Measurements from ENCODE around the gene ITGAL.

Gene ITGAL

GRCh38 chr16:30458561-30459394, 13.8 kb upstream of the ITGAL start:
- TF ChIP-seq EP300 (IDR thresholded peaks at IDR 0.05; ENCODE audit: borderline replicate concordance) (no peak), CREB1 (IDR thresholded peaks at IDR 0.05; ENCODE audit: low read depth) (no peak), USF1 (IDR thresholded peaks at IDR 0.05) (no peak), EGR1 (IDR thresholded peaks at IDR 0.05) (no peak), FOXM1 (IDR thresholded peaks at IDR 0.05; ENCODE audit: borderline replicate concordance, low read depth) (no peak), TCF12 (IDR thresholded peaks at IDR 0.05; ENCODE audit: low read depth) (no peak), NFIC (IDR thresholded peaks at IDR 0.05) (no peak), TAF1 (IDR thresholded peaks at IDR 0.05; ENCODE audit: low read depth) (no peak), YY1 (IDR thresholded peaks at IDR 0.05; ENCODE audit: low read depth) (no peak), ZBTB7A (IDR thresholded peaks at IDR 0.05; ENCODE audit: low read depth) (no peak), RAD21 (IDR thresholded peaks at IDR 0.05; ENCODE audit: low read depth) (no peak), TEAD4 (IDR thresholded peaks at IDR 0.05) (no peak), MAX (IDR thresholded peaks at IDR 0.05) (no peak)
- TF ChIP-seq, protein P1, sequence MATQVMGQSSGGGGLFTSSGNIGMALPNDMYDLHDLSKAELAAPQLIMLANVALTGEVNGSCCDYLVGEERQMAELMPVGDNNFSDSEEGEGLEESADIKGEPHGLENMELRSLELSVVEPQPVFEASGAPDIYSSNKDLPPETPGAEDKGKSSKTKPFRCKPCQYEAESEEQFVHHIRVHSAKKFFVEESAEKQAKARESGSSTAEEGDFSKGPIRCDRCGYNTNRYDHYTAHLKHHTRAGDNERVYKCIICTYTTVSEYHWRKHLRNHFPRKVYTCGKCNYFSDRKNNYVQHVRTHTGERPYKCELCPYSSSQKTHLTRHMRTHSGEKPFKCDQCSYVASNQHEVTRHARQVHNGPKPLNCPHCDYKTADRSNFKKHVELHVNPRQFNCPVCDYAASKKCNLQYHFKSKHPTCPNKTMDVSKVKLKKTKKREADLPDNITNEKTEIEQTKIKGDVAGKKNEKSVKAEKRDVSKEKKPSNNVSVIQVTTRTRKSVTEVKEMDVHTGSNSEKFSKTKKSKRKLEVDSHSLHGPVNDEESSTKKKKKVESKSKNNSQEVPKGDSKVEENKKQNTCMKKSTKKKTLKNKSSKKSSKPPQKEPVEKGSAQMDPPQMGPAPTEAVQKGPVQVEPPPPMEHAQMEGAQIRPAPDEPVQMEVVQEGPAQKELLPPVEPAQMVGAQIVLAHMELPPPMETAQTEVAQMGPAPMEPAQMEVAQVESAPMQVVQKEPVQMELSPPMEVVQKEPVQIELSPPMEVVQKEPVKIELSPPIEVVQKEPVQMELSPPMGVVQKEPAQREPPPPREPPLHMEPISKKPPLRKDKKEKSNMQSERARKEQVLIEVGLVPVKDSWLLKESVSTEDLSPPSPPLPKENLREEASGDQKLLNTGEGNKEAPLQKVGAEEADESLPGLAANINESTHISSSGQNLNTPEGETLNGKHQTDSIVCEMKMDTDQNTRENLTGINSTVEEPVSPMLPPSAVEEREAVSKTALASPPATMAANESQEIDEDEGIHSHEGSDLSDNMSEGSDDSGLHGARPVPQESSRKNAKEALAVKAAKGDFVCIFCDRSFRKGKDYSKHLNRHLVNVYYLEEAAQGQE (IDR thresholded peaks at IDR 0.05; ENCODE audit: low read depth): no peak

GRCh38 chr16:30459456-30459855, 13.1 kb upstream of the ITGAL start:
- TF ChIP-seq ZBTB7A (IDR thresholded peaks at IDR 0.05; ENCODE audit: low read depth): no peak
- TF ChIP-seq TEAD4 (IDR thresholded peaks at IDR 0.05): no peak
- no peak for TF ChIP-seq CREB1 (IDR thresholded peaks at IDR 0.05; ENCODE audit: low read depth)
- TF ChIP-seq MAX (IDR thresholded peaks at IDR 0.05): no peak
- no peak for TF ChIP-seq RAD21 (IDR thresholded peaks at IDR 0.05; ENCODE audit: low read depth)

GRCh38 chr16:30464078-30464477, 8.5 kb upstream of the ITGAL start:
- TF ChIP-seq YY1 (IDR thresholded peaks at IDR 0.05; ENCODE audit: low read depth) (no peak), TCF12 (IDR thresholded peaks at IDR 0.05; ENCODE audit: low read depth) (no peak), ZBTB7A (IDR thresholded peaks at IDR 0.05; ENCODE audit: low read depth) (no peak), USF1 (IDR thresholded peaks at IDR 0.05) (no peak), TEAD4 (IDR thresholded peaks at IDR 0.05) (no peak), CEBPB (IDR thresholded peaks at IDR 0.05) (no peak), TAF1 (IDR thresholded peaks at IDR 0.05; ENCODE audit: low read depth) (no peak), EGR1 (IDR thresholded peaks at IDR 0.05) (no peak), FOXM1 (IDR thresholded peaks at IDR 0.05; ENCODE audit: borderline replicate concordance, low read depth) (no peak), EP300 (IDR thresholded peaks at IDR 0.05; ENCODE audit: borderline replicate concordance) (no peak), NFIC (IDR thresholded peaks at IDR 0.05) (no peak), CREB1 (IDR thresholded peaks at IDR 0.05; ENCODE audit: low read depth) (no peak), MAX (IDR thresholded peaks at IDR 0.05) (no peak), RAD21 (IDR thresholded peaks at IDR 0.05; ENCODE audit: low read depth) (no peak)
- TF ChIP-seq, protein P1 (IDR thresholded peaks at IDR 0.05; ENCODE audit: low read depth): no peak

DNA sequence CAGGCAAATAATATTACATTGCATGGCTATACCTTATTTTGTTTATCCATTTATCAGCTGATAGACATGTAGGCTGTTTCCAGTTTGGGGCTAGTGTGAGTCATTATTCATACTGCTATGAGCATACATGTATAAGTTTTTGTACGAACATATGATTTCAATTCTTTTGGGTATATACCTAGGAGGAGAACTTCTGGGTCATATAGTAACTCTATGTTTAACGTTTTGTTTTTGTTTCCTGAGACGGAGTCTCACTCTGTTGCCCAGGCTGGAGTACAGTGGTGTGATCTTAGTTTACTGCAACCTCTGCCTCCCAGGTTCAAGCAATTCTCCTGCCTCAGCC, 2.4 kb upstream of the ITGAL start:
- no peak for TF ChIP-seq CEBPB (IDR thresholded peaks at IDR 0.05)
- TF ChIP-seq USF1 (IDR thresholded peaks at IDR 0.05): no peak
- TF ChIP-seq FOXM1 (IDR thresholded peaks at IDR 0.05; ENCODE audit: borderline replicate concordance, low read depth): no peak
- no peak for TF ChIP-seq MAX (IDR thresholded peaks at IDR 0.05)
- TF ChIP-seq, protein P1 (IDR thresholded peaks at IDR 0.05; ENCODE audit: low read depth): no peak
- no peak for TF ChIP-seq CREB1 (IDR thresholded peaks at IDR 0.05; ENCODE audit: low read depth)
- no peak for TF ChIP-seq NFIC (IDR thresholded peaks at IDR 0.05)
- no peak for TF ChIP-seq EGR1 (IDR thresholded peaks at IDR 0.05)
- TF ChIP-seq TCF12 (IDR thresholded peaks at IDR 0.05; ENCODE audit: low read depth): no peak
- TF ChIP-seq ZBTB7A (IDR thresholded peaks at IDR 0.05; ENCODE audit: low read depth): no peak
- TF ChIP-seq EP300 (IDR thresholded peaks at IDR 0.05; ENCODE audit: borderline replicate concordance): no peak
- no peak for TF ChIP-seq YY1 (IDR thresholded peaks at IDR 0.05; ENCODE audit: low read depth)
- no peak for TF ChIP-seq TAF1 (IDR thresholded peaks at IDR 0.05; ENCODE audit: low read depth)
